ENCODE measurements around the gene QRSL1. TPM values are rescaled to one million over a fixed set of nuclear protein-coding genes. Genes with fewer than 3 reads are reported as not detected.

Gene QRSL1
- total and polyA plus RNA-seq, 4 donors, result 5.9 to 9.6 (median 7.0) TPM

DNA sequence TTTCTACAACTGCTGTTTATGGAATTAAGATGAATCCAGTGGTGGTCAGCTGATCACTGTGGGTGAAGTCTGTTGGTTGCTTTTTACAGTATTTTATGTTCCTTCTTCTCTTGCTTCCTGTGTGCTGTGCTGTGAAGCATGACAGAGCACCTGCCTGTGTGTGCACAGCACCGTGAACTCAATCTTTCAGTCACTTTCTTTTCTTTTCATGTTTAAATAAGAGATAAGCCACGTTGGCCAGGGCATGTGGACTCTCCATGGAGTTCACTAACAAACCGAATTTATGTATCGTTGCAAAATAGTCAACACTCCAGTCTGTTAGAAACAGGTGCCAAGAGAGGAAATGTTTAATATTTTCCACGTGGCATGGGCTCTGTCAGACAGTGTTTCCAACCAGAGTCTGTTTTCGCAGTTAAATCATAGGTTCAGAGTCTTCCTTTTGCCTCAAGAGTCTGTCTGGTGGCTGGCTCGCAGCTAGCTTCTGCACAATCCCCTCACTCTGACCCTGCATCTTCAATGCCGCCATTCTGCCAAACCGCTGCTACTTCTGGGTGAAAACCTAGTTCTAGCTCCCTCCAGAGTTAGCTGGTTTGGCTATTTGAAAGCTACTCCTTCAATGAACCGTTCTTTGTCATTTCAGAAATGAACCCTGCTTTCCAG, 73.2 kb downstream of the QRSL1 start:
- no peak for DNase-seq (ENCODE audit: low spot score)
- TF ChIP-seq, protein P1, sequence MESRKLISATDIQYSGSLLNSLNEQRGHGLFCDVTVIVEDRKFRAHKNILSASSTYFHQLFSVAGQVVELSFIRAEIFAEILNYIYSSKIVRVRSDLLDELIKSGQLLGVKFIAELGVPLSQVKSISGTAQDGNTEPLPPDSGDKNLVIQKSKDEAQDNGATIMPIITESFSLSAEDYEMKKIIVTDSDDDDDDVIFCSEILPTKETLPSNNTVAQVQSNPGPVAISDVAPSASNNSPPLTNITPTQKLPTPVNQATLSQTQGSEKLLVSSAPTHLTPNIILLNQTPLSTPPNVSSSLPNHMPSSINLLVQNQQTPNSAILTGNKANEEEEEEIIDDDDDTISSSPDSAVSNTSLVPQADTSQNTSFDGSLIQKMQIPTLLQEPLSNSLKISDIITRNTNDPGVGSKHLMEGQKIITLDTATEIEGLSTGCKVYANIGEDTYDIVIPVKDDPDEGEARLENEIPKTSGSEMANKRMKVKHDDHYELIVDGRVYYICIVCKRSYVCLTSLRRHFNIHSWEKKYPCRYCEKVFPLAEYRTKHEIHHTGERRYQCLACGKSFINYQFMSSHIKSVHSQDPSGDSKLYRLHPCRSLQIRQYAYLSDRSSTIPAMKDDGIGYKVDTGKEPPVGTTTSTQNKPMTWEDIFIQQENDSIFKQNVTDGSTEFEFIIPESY (IDR thresholded peaks at IDR 0.05), result peak; percentile 97
- TF ChIP-seq HNF4G (IDR thresholded peaks at IDR 0.05) (peak; percentile 39), RXRA (IDR thresholded peaks at IDR 0.05) (peak; percentile 96 to 99), HNF4A (conservative IDR thresholded peaks at IDR 0.05) (peak; percentile 85 to 95), FOXA1 (IDR thresholded peaks at IDR 0.05) (peak; percentile 94), ATF3 (IDR thresholded peaks at IDR 0.05) (peak; percentile 65), EGR1 (IDR thresholded peaks at IDR 0.05; ENCODE audit: low read depth in 2 of 2) (peak in 1 of 2 donors; percentile 94), NR2F2 (IDR thresholded peaks at IDR 0.05) (peak; percentile 22), REST (IDR thresholded peaks at IDR 0.05) (peak; percentile 88), JUND (IDR thresholded peaks at IDR 0.05) (peak; percentile 82 to 97), TAF1 (conservative IDR thresholded peaks at IDR 0.05) (peak; percentile 79), YY1 (IDR thresholded peaks at IDR 0.05) (peak; percentile 87), FOXA2 (IDR thresholded peaks at IDR 0.05) (peak; percentile 96), GABPA (IDR thresholded peaks at IDR 0.05 in 1 of 2, conservative IDR thresholded peaks at IDR 0.05 in 1 of 2) (peak in 1 of 2 donors; percentile 51), SP1 (IDR thresholded peaks at IDR 0.05) (peak; percentile 96), RAD21 (IDR thresholded peaks at IDR 0.05) (peak; percentile 61 to 69)
- TF ChIP-seq, protein P2, sequence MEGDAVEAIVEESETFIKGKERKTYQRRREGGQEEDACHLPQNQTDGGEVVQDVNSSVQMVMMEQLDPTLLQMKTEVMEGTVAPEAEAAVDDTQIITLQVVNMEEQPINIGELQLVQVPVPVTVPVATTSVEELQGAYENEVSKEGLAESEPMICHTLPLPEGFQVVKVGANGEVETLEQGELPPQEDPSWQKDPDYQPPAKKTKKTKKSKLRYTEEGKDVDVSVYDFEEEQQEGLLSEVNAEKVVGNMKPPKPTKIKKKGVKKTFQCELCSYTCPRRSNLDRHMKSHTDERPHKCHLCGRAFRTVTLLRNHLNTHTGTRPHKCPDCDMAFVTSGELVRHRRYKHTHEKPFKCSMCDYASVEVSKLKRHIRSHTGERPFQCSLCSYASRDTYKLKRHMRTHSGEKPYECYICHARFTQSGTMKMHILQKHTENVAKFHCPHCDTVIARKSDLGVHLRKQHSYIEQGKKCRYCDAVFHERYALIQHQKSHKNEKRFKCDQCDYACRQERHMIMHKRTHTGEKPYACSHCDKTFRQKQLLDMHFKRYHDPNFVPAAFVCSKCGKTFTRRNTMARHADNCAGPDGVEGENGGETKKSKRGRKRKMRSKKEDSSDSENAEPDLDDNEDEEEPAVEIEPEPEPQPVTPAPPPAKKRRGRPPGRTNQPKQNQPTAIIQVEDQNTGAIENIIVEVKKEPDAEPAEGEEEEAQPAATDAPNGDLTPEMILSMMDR (IDR thresholded peaks at IDR 0.05; ENCODE audit: low read depth, low read length, missing input control), result no peak
- TF ChIP-seq, protein P3, sequence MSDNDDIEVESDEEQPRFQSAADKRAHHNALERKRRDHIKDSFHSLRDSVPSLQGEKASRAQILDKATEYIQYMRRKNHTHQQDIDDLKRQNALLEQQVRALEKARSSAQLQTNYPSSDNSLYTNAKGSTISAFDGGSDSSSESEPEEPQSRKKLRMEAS (IDR thresholded peaks at IDR 0.05), result peak; percentile 98
- Histone ChIP-seq H3K9me3 (ENCODE audit: control insufficient read depth in 4 of 4, low read length in 3 of 4) (no peaks in the 10 kb centered on the region), H3K27me3 (ENCODE audit: control insufficient read depth in 4 of 4, insufficient read depth in 4 of 4, low read length in 3 of 4) (no peaks in the 10 kb centered on the region), H3K36me3 (ENCODE audit: control insufficient read depth in 4 of 4, insufficient read depth in 3 of 4, low read depth in 1 of 4, low read length in 3 of 4) (no peaks in the 10 kb centered on the region), H3K4me1 (ENCODE audit: control insufficient read depth in 4 of 4, insufficient read depth in 4 of 4, low read length in 3 of 4) (peaks cover 4 to 32% (median 8%) of the 10 kb centered on the region in 4 donors), H3K9ac (ENCODE audit: low read depth in 1 of 2, low read length in 2 of 2) (peak overlapping the region; percentile 63 to 84), H3K4me3 (ENCODE audit: low read depth in 1 of 3, low read length in 3 of 3) (peak overlapping the region in 2 of 3 donors; percentile 28 to 40), H3K27ac (ENCODE audit: low read depth in 1 of 2, low read length in 2 of 2) (peak overlapping the region; percentile 80 to 93)
- 24% methylated on average over 10 of the region's 10 CpGs for WGBS

Data from liver (tissue), 9 donors.